ENCODE results near the gene IL6.

- no peak for TF ChIP-seq CTCF (IDR thresholded peaks at IDR 0.05)
- TF ChIP-seq POLR2A (IDR thresholded peaks at IDR 0.05), result no peak
Observed at GRCh38 chr7:22757338-22757994, 30.5 kb downstream of the IL6 start.

Measured in body of pancreas (tissue), 4 donors.